ENCODE data around the gene PPA2. TPM values are rescaled to one million over a fixed set of nuclear protein-coding genes. Genes with fewer than 3 reads are reported as not detected.
A peak's percentile ranks its signal among the peaks of the same experiment; 100 is the strongest.

PPA2 gene
- total and polyA plus RNA-seq, 2 donors (not counting 1 experiment from before 2014, with no cell fraction given): 26.9 to 51.5 TPM

DNA sequence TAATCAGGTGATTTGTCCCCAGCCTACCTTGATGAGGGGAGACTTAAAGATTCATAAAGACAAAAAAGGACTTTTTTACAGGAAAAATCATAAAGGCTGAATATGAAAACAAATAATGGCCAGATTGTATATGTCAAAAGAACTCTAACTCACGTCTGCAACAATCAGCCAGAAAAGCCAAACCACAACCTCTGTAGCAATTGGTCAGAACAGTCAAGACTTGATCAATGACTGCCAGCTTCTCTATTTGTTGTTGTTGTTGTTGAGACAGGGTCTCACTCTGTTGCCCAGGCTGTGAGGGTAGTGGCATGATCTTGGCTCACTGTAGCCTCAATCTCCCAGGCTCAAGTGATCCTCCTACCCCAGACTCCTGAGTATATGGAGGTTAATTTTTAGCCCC, 35.9 kb upstream of the PPA2 start:
- Mint-ChIP-seq H3K27ac (no peak overlapping the region), H3K27me3 (no peaks in the 10 kb centered on the region)
- POLR2A ChIA-PET: no interaction called here

DNA sequence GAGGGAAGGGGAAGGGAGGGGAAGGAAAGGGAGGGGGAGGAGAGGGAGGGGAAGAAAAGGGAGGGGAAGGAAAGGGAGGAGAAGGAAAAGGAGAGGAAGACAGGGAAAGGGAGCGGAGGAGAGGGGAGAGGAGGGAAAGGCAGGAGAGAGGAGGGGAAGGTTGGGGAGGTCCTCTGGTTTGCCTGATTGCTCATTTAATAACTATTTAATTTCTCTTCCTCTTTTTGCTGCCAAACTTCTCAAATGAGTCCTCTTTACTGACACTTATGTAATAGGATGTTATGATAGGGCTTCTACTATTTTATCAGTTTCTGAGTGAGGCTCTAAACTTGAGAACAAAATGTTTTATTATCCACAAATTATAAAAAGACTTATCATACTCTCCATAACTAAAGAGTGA, 35.4 kb upstream of the PPA2 start:
- H3K4me1 Mint-ChIP-seq: peaks cover 12% of the 10 kb centered on the region
- intact Hi-C loops (cut with micrococcal nuclease): no loop called here

More for the DNA sequence above, 35.9 kb upstream of the PPA2 start:
- intact Hi-C loops (cut with micrococcal nuclease): no loop called here
- CTCF ChIA-PET: no interaction called here
- Histone ChIP-seq H3K9ac (ENCODE audit: low read length) (no peak overlapping the region), H3K79me2 (ENCODE audit: control insufficient read depth, insufficient read depth, low read length) (no peaks in the 10 kb centered on the region), H3K4me2 (replicated peaks; ENCODE audit: low read depth, low read length, poor library complexity, severe bottlenecking) (no peak overlapping the region), H4K20me1 (ENCODE audit: control insufficient read depth, insufficient read depth, low read length, poor library complexity, severe bottlenecking) (no peaks in the 10 kb centered on the region), H3K4me1 (ENCODE audit: control insufficient read depth in 2 of 2, insufficient read depth in 2 of 2, low read length in 2 of 2) (no peaks in the 10 kb centered on the region), H3K4me3 (ENCODE audit: control extremely low read depth in 1 of 5, extremely low read depth in 1 of 5, insufficient read depth in 1 of 5, low read depth in 2 of 5, low read length in 4 of 5) (no peak overlapping the region), H3K36me3 (replicated peaks in 1 of 2; ENCODE audit: control extremely low read depth in 1 of 2, control insufficient read depth in 1 of 2, extremely low read depth in 1 of 2, insufficient read depth in 2 of 2, low read length in 1 of 2) (no peaks in the 10 kb centered on the region), H3K27ac (ENCODE audit: low read length in 2 of 2) (no peak overlapping the region), H2AFZ (ENCODE audit: insufficient read depth, low read depth, low read length, poor library complexity, severe bottlenecking) (no peak overlapping the region), H3K27me3 (replicated peaks in 1 of 4; ENCODE audit: control extremely low read depth in 1 of 4, control insufficient read depth in 3 of 4, insufficient read depth in 4 of 4, low read length in 3 of 4) (no peaks in the 10 kb centered on the region), H3K9me3 (ENCODE audit: control extremely low read depth in 1 of 3, control insufficient read depth in 2 of 3, insufficient read depth in 1 of 3, low read length in 2 of 3) (no peaks in the 10 kb centered on the region)
- no CpG with 5 or more reads among the region's 1 CpG for WGBS (ENCODE audit: insufficient coverage)
- Mint-ChIP-seq H3K4me1 (peaks cover 12% of the 10 kb centered on the region), H3K4me3 (no peak overlapping the region), H3K9me3 (ENCODE audit: insufficient read depth) (no peaks in the 10 kb centered on the region)
- DNase-seq (no peak), ATAC-seq (ENCODE audit: low read depth) (no peak)
- TF ChIP-seq, protein P1, sequence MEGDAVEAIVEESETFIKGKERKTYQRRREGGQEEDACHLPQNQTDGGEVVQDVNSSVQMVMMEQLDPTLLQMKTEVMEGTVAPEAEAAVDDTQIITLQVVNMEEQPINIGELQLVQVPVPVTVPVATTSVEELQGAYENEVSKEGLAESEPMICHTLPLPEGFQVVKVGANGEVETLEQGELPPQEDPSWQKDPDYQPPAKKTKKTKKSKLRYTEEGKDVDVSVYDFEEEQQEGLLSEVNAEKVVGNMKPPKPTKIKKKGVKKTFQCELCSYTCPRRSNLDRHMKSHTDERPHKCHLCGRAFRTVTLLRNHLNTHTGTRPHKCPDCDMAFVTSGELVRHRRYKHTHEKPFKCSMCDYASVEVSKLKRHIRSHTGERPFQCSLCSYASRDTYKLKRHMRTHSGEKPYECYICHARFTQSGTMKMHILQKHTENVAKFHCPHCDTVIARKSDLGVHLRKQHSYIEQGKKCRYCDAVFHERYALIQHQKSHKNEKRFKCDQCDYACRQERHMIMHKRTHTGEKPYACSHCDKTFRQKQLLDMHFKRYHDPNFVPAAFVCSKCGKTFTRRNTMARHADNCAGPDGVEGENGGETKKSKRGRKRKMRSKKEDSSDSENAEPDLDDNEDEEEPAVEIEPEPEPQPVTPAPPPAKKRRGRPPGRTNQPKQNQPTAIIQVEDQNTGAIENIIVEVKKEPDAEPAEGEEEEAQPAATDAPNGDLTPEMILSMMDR (IDR thresholded peaks at IDR 0.05): no peak
- TF ChIP-seq EZH2 (IDR thresholded peaks at IDR 0.05; ENCODE audit: borderline replicate concordance, insufficient read depth, low read depth, low read length, poor library complexity, severe bottlenecking): no peak

More for the DNA sequence above, 35.4 kb upstream of the PPA2 start:
- no peak overlapping the region for H3K4me2 ChIP-seq (replicated peaks; ENCODE audit: low read depth, low read length, poor library complexity, severe bottlenecking)
- no peak overlapping the region for H3K27ac ChIP-seq (ENCODE audit: low read length in 2 of 2)
- H3K4me1 ChIP-seq (ENCODE audit: control insufficient read depth in 2 of 2, insufficient read depth in 2 of 2, low read length in 2 of 2): no peaks in the 10 kb centered on the region
- H3K9me3 Mint-ChIP-seq (ENCODE audit: insufficient read depth): no peaks in the 10 kb centered on the region
- ChIA-PET POLR2A (no interaction called here), CTCF (no interaction called here)
- H3K9ac ChIP-seq (ENCODE audit: low read length): no peak overlapping the region
- H3K27me3 ChIP-seq (replicated peaks in 1 of 4; ENCODE audit: control extremely low read depth in 1 of 4, control insufficient read depth in 3 of 4, insufficient read depth in 4 of 4, low read length in 3 of 4): no peaks in the 10 kb centered on the region
- no peak overlapping the region for H2AFZ ChIP-seq (ENCODE audit: insufficient read depth, low read depth, low read length, poor library complexity, severe bottlenecking)
- H3K79me2 ChIP-seq (ENCODE audit: control insufficient read depth, insufficient read depth, low read length): no peaks in the 10 kb centered on the region
- H3K27me3 Mint-ChIP-seq: no peaks in the 10 kb centered on the region
- DNase-seq: peak; percentile 22
- H4K20me1 ChIP-seq (ENCODE audit: control insufficient read depth, insufficient read depth, low read length, poor library complexity, severe bottlenecking): no peaks in the 10 kb centered on the region
- no peak overlapping the region for H3K4me3 ChIP-seq (ENCODE audit: control extremely low read depth in 1 of 5, extremely low read depth in 1 of 5, insufficient read depth in 1 of 5, low read depth in 2 of 5, low read length in 4 of 5)
- no CpG with 5 or more reads among the region's 1 CpG for WGBS (ENCODE audit: insufficient coverage)
- H3K36me3 ChIP-seq (replicated peaks in 1 of 2; ENCODE audit: control extremely low read depth in 1 of 2, control insufficient read depth in 1 of 2, extremely low read depth in 1 of 2, insufficient read depth in 2 of 2, low read length in 1 of 2): no peaks in the 10 kb centered on the region
- no peak overlapping the region for H3K4me3 Mint-ChIP-seq
- TF ChIP-seq, protein P1 (IDR thresholded peaks at IDR 0.05): no peak
- TF ChIP-seq EZH2 (IDR thresholded peaks at IDR 0.05; ENCODE audit: borderline replicate concordance, insufficient read depth, low read depth, low read length, poor library complexity, severe bottlenecking): no peak
- no peaks in the 10 kb centered on the region for H3K9me3 ChIP-seq (ENCODE audit: control extremely low read depth in 1 of 3, control insufficient read depth in 2 of 3, insufficient read depth in 1 of 3, low read length in 2 of 3)
- H3K27ac Mint-ChIP-seq: no peak overlapping the region
- peak; percentile 39 for ATAC-seq (ENCODE audit: low read depth)

Measured in B cell (primary cell).